Spleen (tissue), 11 donors: ENCODE data around the gene GPR156. TPM values are rescaled to one million over a fixed set of nuclear protein-coding genes. Genes with fewer than 3 reads are reported as not detected.

Source experiments
- DNase-seq: peaks from one replicate; pipeline ENCODE4 v3.0.0-alpha.2; 2020
- H3K27ac ChIP-seq, 8 donors: fragments of 200-600 bp; sonication (generic) in 7 of 8; 1 replicate in 4 of 8; 2 replicates in 4 of 8; pipeline versions ENCODE4 v1.5.0 to v1.8.0; 2016 to 2021; ENCODE audit warnings: inconsistent platforms in 4 of 8, mild to moderate bottlenecking in 4 of 8, moderate library complexity in 1 of 8
- H3K27me3 ChIP-seq, 7 donors: fragments of 200-600 bp; sonication (generic) in 6 of 7; replicated peaks in 1 of 7; 1 replicate in 4 of 7; 2 replicates in 3 of 7; pipeline versions ENCODE4 v1.5.0 to v1.8.0; 2016 to 2021; ENCODE audit warnings: inconsistent platforms in 3 of 7, mild to moderate bottlenecking in 1 of 7
- H3K36me3 ChIP-seq, 6 donors: fragments of 200-600 bp; sonication (generic) in 5 of 6; 1 replicate in 4 of 6; 2 replicates in 2 of 6; pipeline versions ENCODE4 v1.5.0 to v1.8.0; 2016 to 2021; ENCODE audit warnings: inconsistent platforms in 2 of 6
- H3K4me1 ChIP-seq, 6 donors: fragments of 200-600 bp; sonication (generic) in 5 of 6; 1 replicate in 3 of 6; 2 replicates in 3 of 6; pipeline versions ENCODE4 v1.5.0 to v1.8.0; 2016 to 2021; ENCODE audit warnings: inconsistent platforms in 3 of 6
- H3K4me3 ChIP-seq, 8 donors: fragments of 200-600 bp; sonication (generic) in 7 of 8; 1 replicate in 4 of 8; 2 replicates in 4 of 8; pipeline versions ENCODE4 v1.5.0 to v1.8.0; 2016 to 2021; ENCODE audit warnings: inconsistent platforms in 4 of 8, mild to moderate bottlenecking in 4 of 8, moderate library complexity in 2 of 8
- H3K9me3 ChIP-seq, 8 donors: fragments of 200-600 bp; sonication (generic) in 7 of 8; 1 replicate in 4 of 8; 2 replicates in 4 of 8; pipeline versions ENCODE4 v1.5.0 to v1.8.0; 2016 to 2021; ENCODE audit warnings: inconsistent platforms in 4 of 8
- POLR2A ChIP-seq, 3 donors: fragments of 450-650 bp; IDR thresholded peaks; one replicate each; pipeline ENCODE4 v1.5.1; 2017; ENCODE audit warnings: antibody characterized with exemption in 3 of 3, mild to moderate bottlenecking in 1 of 3
- POLR2AphosphoS5 ChIP-seq, 3 donors: sonication (generic); formaldehyde crosslinking; IDR thresholded peaks; one replicate each; pipeline ENCODE4 v1.5.1; 2017; ENCODE audit warnings: antibody characterized with exemption in 3 of 3
- WGBS, 5 donors: extraction: QIAGEN DNeasy Blood & Tissue Kit in 3 of 5; methylation state at CpG; one replicate each; pipeline versions ENCODE4 v1.1.5 to v1.1.7; 2013 to 2018; 5-methylcytosine and 5-hydroxymethylcytosine counted together
- intact Hi-C: fragments of 100-400 bp; cut with DNase I; formaldehyde crosslinking; loops from one replicate; pipeline ENCODE4 v1.15.0; 2023; ENCODE audit warnings: low total_unique reads
- polyA plus RNA-seq, 3 donors: library from polyadenylated mRNA; stranded (reverse); fragments of 200-250 nt; gene quantifications; one replicate each; pipeline ENCODE4 v1.2.1, GENCODE V29; 2013
- total RNA-seq, 7 donors: library from RNA; depleted of rRNA in 3 of 7; stranded (reverse); fragments of >200 nt in 3 of 7; fragmentation: NEBNext Ultra II Directional in 4 of 7; extraction: Animal tissue kit (Norgen Biotek cat#: 25700) in 4 of 7; gene quantifications; one replicate each; pipeline versions ENCODE4 v1.1.0 to v1.2.1, GENCODE V29; 2016 to 2021
- TF ChIP-seq, protein P1 (sequence below), 11 experiments: fragments of 200-600 bp in 7 of 11; fragments of 450-650 bp in 4 of 11; sonication (generic) in 4 of 11; IDR thresholded peaks in 8 of 11; conservative IDR thresholded peaks in 3 of 11; 1 replicate in 7 of 11; 2 replicates in 4 of 11; pipeline versions ENCODE4 v1.4.0 to v1.8.0; 2016 to 2021; ENCODE audit warnings: antibody characterized with exemption in 11 of 11, inconsistent platforms in 4 of 11, mild to moderate bottlenecking in 1 of 11
- donor health status: healthy with polysubstance abuse.
- donor health status: DM: no; HTN: no; CAD: no; lungs with moderate emphysema.
- donor health status: DM: no; HTN: no; CAD: no.
- donor health status: Bipolar disorder and iron deficiency.
- donor health status: healthy.
- donor health status: DM: no; HTN: no; CAD: no.
- donor health status: DM: yes; HTN: yes; CAD: no.

The GPR156 gene
- total and polyA plus RNA-seq, 10 donors = 0.03 to 0.41 (median 0.18) TPM; not detected in 4

- Histone ChIP-seq H3K4me1 (peaks cover 0 to 41% (median 18%) of the 10 kb centered on the region in 6 donors), H3K27me3 (no peaks in the 10 kb centered on the region), H3K9me3 (no peaks in the 10 kb centered on the region), H3K27ac (peak overlapping the region in 7 of 8 donors; percentile 7 to 84 (median 77)), H3K4me3 (no peak overlapping the region), H3K36me3 (no peaks in the 10 kb centered on the region)
- intact Hi-C loops = loop anchor here (10.0 kb wide), 1 partner anchor 110 kb away; the partner anchor contains the start of gene GSK3B
- no peak for DNase-seq
- 89 to 91% (median 90%) methylated on average over 5 of the region's 5 CpGs for WGBS, 5 donors
- TF ChIP-seq POLR2AphosphoS5 (IDR thresholded peaks at IDR 0.05) (no peak), POLR2A (IDR thresholded peaks at IDR 0.05) (no peak)
- TF ChIP-seq, protein P1, sequence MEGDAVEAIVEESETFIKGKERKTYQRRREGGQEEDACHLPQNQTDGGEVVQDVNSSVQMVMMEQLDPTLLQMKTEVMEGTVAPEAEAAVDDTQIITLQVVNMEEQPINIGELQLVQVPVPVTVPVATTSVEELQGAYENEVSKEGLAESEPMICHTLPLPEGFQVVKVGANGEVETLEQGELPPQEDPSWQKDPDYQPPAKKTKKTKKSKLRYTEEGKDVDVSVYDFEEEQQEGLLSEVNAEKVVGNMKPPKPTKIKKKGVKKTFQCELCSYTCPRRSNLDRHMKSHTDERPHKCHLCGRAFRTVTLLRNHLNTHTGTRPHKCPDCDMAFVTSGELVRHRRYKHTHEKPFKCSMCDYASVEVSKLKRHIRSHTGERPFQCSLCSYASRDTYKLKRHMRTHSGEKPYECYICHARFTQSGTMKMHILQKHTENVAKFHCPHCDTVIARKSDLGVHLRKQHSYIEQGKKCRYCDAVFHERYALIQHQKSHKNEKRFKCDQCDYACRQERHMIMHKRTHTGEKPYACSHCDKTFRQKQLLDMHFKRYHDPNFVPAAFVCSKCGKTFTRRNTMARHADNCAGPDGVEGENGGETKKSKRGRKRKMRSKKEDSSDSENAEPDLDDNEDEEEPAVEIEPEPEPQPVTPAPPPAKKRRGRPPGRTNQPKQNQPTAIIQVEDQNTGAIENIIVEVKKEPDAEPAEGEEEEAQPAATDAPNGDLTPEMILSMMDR (IDR thresholded peaks at IDR 0.05 in 8 of 11, conservative IDR thresholded peaks at IDR 0.05 in 3 of 11) = no peak
Observed at GRCh38 chr3:120204338-120204737, 80.7 kb downstream of the GPR156 start.

- Histone ChIP-seq H3K36me3 (no peaks in the 10 kb centered on the region), H3K4me3 (no peak overlapping the region), H3K9me3 (no peaks in the 10 kb centered on the region), H3K27ac (peak overlapping the region; percentile 23 to 84 (median 73)), H3K27me3 (no peaks in the 10 kb centered on the region), H3K4me1 (peaks cover 0 to 41% (median 18%) of the 10 kb centered on the region in 6 donors)
- intact Hi-C loops = loop anchor here (10.0 kb wide), 1 partner anchor 109 kb away; the partner anchor contains the start of gene GSK3B
- no peak for DNase-seq
- TF ChIP-seq POLR2A (IDR thresholded peaks at IDR 0.05) (no peak), POLR2AphosphoS5 (IDR thresholded peaks at IDR 0.05) (no peak)
- TF ChIP-seq, protein P1 (IDR thresholded peaks at IDR 0.05 in 8 of 11, conservative IDR thresholded peaks at IDR 0.05 in 3 of 11) = no peak
- WGBS, 5 donors = 82 to 91% (median 84%) methylated on average over 7 of the region's 7 CpGs
Observed at GRCh38 chr3:120203621-120204020, 81.4 kb downstream of the GPR156 start.

- intact Hi-C loops = loop anchor here (10.0 kb wide), 1 partner anchor 108 kb away; the partner anchor contains the start of gene GSK3B
- Histone ChIP-seq H3K27me3 (no peaks in the 10 kb centered on the region), H3K4me3 (peak overlapping the region in 1 of 8 donors; percentile 11), H3K36me3 (no peaks in the 10 kb centered on the region), H3K27ac (peak overlapping the region; percentile 62 to 84 (median 73)), H3K4me1 (peaks cover 0 to 41% (median 18%) of the 10 kb centered on the region in 6 donors), H3K9me3 (no peaks in the 10 kb centered on the region)
- no peak for DNase-seq
- 15 to 38% (median 23%) methylated on average over 2 of the region's 2 CpGs for WGBS, 5 donors
- TF ChIP-seq, protein P1 (IDR thresholded peaks at IDR 0.05 in 8 of 11, conservative IDR thresholded peaks at IDR 0.05 in 3 of 11) = no peak
- TF ChIP-seq POLR2AphosphoS5 (IDR thresholded peaks at IDR 0.05) = peak in 1 of 3 donors; percentile 86
- TF ChIP-seq POLR2A (IDR thresholded peaks at IDR 0.05) = no peak
Observed at GRCh38 chr3:120203016-120203415, 82.0 kb downstream of the GPR156 start.

DNA sequence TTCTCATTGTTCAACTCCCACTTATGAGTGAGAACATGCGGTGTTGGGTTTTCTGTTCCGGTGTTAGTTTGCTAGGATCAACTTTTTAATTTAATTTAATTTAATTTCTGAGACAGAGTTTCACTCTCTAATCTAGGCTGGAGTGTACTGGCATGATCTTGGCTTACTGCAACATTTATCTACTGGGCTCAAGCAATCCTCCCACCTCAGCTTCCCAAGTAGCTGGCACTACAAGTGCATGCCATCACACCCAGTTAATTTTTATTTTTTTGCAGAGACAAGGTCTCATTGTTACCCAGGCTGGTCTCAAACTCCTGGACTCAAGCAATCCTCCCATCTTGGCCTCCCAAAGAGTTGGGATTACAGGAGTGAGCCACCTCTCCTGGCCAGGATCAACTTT is 82.7 kb downstream of the GPR156 start:
- Histone ChIP-seq H3K27ac (peak overlapping the region; percentile 62 to 84 (median 73)), H3K9me3 (no peaks in the 10 kb centered on the region), H3K4me3 (no peak overlapping the region), H3K27me3 (no peaks in the 10 kb centered on the region), H3K36me3 (no peaks in the 10 kb centered on the region), H3K4me1 (peaks cover 0 to 41% (median 18%) of the 10 kb centered on the region in 6 donors)
- WGBS, 5 donors = 96 to 100% (median 97%) methylated on average over 2 of the region's 2 CpGs
- intact Hi-C loops = loop anchor here (10.0 kb wide), 1 partner anchor 108 kb away; the partner anchor contains the start of gene GSK3B
- TF ChIP-seq POLR2AphosphoS5 (IDR thresholded peaks at IDR 0.05) (no peak), POLR2A (IDR thresholded peaks at IDR 0.05) (no peak)
- TF ChIP-seq, protein P1 (IDR thresholded peaks at IDR 0.05 in 8 of 11, conservative IDR thresholded peaks at IDR 0.05 in 3 of 11) = no peak
- DNase-seq = no peak
